Fibroblast of lung (primary cell): ENCODE results near the gene SLC25A33. TPM values are rescaled to one million over a fixed set of nuclear protein-coding genes. Genes with fewer than 3 reads are reported as not detected.
"Not testable (repeated sequence)": the region's sequence is repeated elsewhere in the genome, so short reads cannot be mapped to it uniquely, and the experiment has no call there.

Source experiments
- DNase-seq, 2 donors: peaks; one replicate each; pipeline versions ENCODE4 v3.0.0 to v3.0.0-alpha.2; 2010; ENCODE audit warnings: low read depth in 2 of 2
- H2AFZ ChIP-seq: 2 replicates; pipeline ENCODE4 v1.5.1; 2012; ENCODE audit warnings: low read length, control low read depth, inconsistent platforms
- H3K27ac ChIP-seq: 2 replicates; pipeline ENCODE4 v1.5.1; 2011; ENCODE audit warnings: low read length, control low read depth; ENCODE audit not compliant: insufficient read depth
- H3K27me3 ChIP-seq: 2 replicates; pipeline ENCODE4 v1.5.1; 2011; ENCODE audit warnings: mild to moderate bottlenecking, low read length; ENCODE audit not compliant: control insufficient read depth, insufficient read depth
- H3K36me3 ChIP-seq: 2 replicates; pipeline ENCODE4 v1.5.1; 2011; ENCODE audit warnings: low read length; ENCODE audit not compliant: control insufficient read depth, insufficient read depth
- H3K4me1 ChIP-seq: 2 replicates; pipeline ENCODE4 v1.5.1; 2011; ENCODE audit warnings: low read length; ENCODE audit not compliant: control insufficient read depth, insufficient read depth; ENCODE audit errors: extremely low read depth
- H3K4me2 ChIP-seq: 2 replicates; pipeline ENCODE4 v1.5.1; 2011; ENCODE audit warnings: low read length, control low read depth; ENCODE audit not compliant: insufficient read depth; ENCODE audit errors: extremely low read depth
- H3K4me3 ChIP-seq, 4 experiments: fragments of 200-600 bp in 1 of 4; sonication (generic) in 1 of 4; replicated peaks in 1 of 4; 2 replicates each; pipeline ENCODE4 v1.5.1; 2011 to 2016; ENCODE audit warnings: low read length in 4 of 4, low read depth in 3 of 4, mild to moderate bottlenecking in 3 of 4, control low read depth in 2 of 4, inconsistent platforms in 1 of 4, mixed read lengths in 1 of 4; ENCODE audit not compliant: insufficient read depth in 1 of 4; ENCODE audit errors: control extremely low read depth in 1 of 4
- H3K79me2 ChIP-seq: 2 replicates; pipeline ENCODE4 v1.5.1; 2012; ENCODE audit warnings: mild to moderate bottlenecking, low read length, inconsistent platforms; ENCODE audit not compliant: control insufficient read depth, insufficient read depth
- H3K9ac ChIP-seq: 2 replicates; pipeline ENCODE4 v1.5.1; 2011; ENCODE audit warnings: mild to moderate bottlenecking, low read length, control low read depth; ENCODE audit not compliant: insufficient read depth
- H3K9me3 ChIP-seq: 2 replicates; pipeline ENCODE4 v1.5.1; 2012; ENCODE audit warnings: low read depth, low read length; ENCODE audit not compliant: control insufficient read depth, insufficient read depth
- H4K20me1 ChIP-seq: 2 replicates; pipeline ENCODE4 v1.5.1; 2011; ENCODE audit warnings: low read length; ENCODE audit not compliant: control insufficient read depth, insufficient read depth; ENCODE audit errors: extremely low read depth
- EZH2 ChIP-seq: IDR thresholded peaks from 2 replicates; pipeline ENCODE4 v1.5.1; 2012; ENCODE audit warnings: low read length, control low read depth, mild to moderate bottlenecking; ENCODE audit errors: missing control alignments
- polyA plus RNA-seq, 2 donors: library from polyadenylated mRNA; depleted of rRNA in 1 of 2; stranded (reverse) in 1 of 2; unstranded in 1 of 2; fragments of >200 nt; gene quantifications; 2 replicates each; pipeline ENCODE4 v1.2.1, GENCODE V29; 2011 to 2012; ENCODE audit warnings: missing spikeins in 1 of 2
- total RNA-seq: library from RNA; depleted of rRNA; stranded (reverse); fragments of >200 nt; gene quantifications from 2 replicates; pipeline ENCODE4 v1.2.1, GENCODE V29; 2014
- TF ChIP-seq, protein P1 (sequence below), 2 donors: IDR thresholded peaks in 1 of 2; conservative IDR thresholded peaks in 1 of 2; 1 replicate in 1 of 2; 2 replicates in 1 of 2; pipeline ENCODE4 v1.5.1; 2011 to 2012; ENCODE audit warnings: low read length in 2 of 2, control low read depth in 1 of 2, inconsistent platforms in 1 of 2, low read depth in 1 of 2, mild to moderate bottlenecking in 1 of 2

Gene SLC25A33
- total and polyA plus RNA-seq, 2 donors (not counting 1 experiment from before 2014, with no cell fraction given): 3.5 to 4.8 TPM

DNA sequence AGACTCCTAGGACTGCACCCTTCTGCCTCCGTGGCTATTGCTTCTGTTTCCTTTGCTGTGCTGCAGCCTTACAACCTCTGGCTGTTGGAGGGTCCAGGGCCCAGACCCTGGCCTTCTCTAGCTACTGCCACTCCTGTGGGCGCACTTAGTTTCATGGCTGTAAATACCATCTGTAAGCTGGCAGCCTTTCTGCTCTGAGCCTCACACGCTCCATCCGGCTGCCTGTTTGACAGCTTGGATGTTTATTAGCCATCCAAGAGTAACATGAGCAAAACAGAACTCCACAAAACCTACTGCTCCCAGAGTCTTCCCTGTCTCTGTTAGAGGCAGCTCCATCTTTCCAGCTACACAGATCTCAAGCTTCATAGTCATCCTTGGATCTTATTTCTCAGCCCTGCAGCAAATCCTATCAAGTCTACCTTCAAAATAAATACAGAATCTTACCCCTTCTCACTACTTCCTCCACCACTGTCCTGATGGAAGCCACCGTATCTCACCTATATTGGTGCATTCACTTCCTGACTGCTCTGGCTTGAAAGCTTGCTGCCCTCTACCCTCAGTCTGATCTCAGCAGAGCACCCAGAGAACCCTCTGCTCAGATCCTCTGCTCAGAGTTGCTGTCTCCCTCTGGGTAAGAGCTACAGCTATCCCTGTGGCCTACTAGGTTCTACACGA lies 19.1 kb downstream of the SLC25A33 start:
- Histone ChIP-seq H3K27me3 (no peaks in the 10 kb centered on the region), H3K9ac (no peak overlapping the region), H3K4me3 (no peak overlapping the region), H3K4me2 (no peak overlapping the region), H4K20me1 (no peaks in the 10 kb centered on the region), H3K79me2 (no peaks in the 10 kb centered on the region), H3K4me1 (peaks cover 4% of the 10 kb centered on the region), H2AFZ (no peak overlapping the region), H3K27ac (no peak overlapping the region), H3K9me3 (no peaks in the 10 kb centered on the region), H3K36me3 (no peaks in the 10 kb centered on the region)
- no peak for TF ChIP-seq EZH2
- TF ChIP-seq, protein P1, sequence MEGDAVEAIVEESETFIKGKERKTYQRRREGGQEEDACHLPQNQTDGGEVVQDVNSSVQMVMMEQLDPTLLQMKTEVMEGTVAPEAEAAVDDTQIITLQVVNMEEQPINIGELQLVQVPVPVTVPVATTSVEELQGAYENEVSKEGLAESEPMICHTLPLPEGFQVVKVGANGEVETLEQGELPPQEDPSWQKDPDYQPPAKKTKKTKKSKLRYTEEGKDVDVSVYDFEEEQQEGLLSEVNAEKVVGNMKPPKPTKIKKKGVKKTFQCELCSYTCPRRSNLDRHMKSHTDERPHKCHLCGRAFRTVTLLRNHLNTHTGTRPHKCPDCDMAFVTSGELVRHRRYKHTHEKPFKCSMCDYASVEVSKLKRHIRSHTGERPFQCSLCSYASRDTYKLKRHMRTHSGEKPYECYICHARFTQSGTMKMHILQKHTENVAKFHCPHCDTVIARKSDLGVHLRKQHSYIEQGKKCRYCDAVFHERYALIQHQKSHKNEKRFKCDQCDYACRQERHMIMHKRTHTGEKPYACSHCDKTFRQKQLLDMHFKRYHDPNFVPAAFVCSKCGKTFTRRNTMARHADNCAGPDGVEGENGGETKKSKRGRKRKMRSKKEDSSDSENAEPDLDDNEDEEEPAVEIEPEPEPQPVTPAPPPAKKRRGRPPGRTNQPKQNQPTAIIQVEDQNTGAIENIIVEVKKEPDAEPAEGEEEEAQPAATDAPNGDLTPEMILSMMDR (conservative IDR thresholded peaks at IDR 0.05 in 1 of 2, IDR thresholded peaks at IDR 0.05 in 1 of 2; ENCODE audit: low read depth in 1 of 2, low read length in 2 of 2): no peak
- DNase-seq: no peak

DNA sequence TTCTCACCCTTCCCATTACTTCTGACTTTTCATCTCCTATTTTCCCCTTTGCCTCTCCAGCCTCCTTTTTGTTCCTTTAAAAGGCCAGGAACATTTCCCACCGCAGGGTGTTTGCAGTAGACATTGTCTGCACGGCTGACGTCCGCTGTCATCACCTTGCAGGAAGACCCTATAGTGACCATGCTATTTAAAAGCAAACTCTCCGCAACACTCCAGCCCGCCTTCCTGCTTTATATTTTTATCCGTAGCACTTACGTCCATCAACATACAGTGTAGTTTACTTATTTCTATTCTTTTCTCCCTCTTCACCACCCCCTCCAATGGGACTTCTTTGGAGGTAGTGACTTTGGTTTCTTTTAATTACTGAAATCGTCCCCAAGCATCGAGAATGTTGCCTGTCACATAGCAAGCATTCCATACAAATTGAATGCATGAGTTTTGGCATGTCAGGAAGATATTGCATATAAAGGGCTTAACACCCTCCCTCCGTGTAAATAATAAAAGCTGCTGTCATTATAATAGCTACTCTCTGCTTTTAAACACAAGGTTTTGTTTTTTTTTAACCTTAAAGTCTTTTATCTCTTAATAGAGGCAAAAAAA lies 19.8 kb downstream of the SLC25A33 start:
- H3K27ac ChIP-seq: no peak overlapping the region
- no peaks in the 10 kb centered on the region for H3K27me3 ChIP-seq
- no peaks in the 10 kb centered on the region for H3K36me3 ChIP-seq
- H3K4me3 ChIP-seq: no peak overlapping the region
- H2AFZ ChIP-seq: no peak overlapping the region
- H3K79me2 ChIP-seq: no peaks in the 10 kb centered on the region
- no peaks in the 10 kb centered on the region for H4K20me1 ChIP-seq
- H3K4me1 ChIP-seq: peaks cover 4% of the 10 kb centered on the region
- H3K4me2 ChIP-seq: no peak overlapping the region
- no peaks in the 10 kb centered on the region for H3K9me3 ChIP-seq
- TF ChIP-seq, protein P1 (conservative IDR thresholded peaks at IDR 0.05 in 1 of 2, IDR thresholded peaks at IDR 0.05 in 1 of 2; ENCODE audit: low read depth in 1 of 2, low read length in 2 of 2): no peak
- no peak for TF ChIP-seq EZH2
- H3K9ac ChIP-seq: no peak overlapping the region
- DNase-seq: no peak

DNA sequence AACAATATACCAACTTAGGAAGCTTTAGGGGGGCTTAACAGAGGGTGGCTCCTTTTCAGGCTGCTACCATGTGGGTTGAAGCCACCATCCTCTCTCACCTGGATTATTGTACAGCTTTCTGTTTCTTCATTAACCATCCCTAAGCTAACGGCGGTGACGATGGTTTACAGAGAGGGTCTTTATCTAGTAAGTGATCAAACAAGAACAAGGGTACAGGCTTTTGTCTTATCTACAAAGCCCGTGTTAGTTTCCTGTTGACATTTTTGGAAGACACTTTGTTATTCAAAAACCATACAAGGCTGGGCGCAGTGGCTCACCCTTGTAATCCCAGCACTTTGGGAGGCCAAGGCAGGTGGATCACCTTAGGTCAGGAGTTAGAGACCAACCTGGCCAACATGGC lies 20.4 kb downstream of the SLC25A33 start:
- peaks cover 4% of the 10 kb centered on the region for H3K4me1 ChIP-seq
- no peak overlapping the region for H3K4me2 ChIP-seq
- no peak overlapping the region for H3K9ac ChIP-seq
- no peaks in the 10 kb centered on the region for H4K20me1 ChIP-seq
- H3K27ac ChIP-seq: no peak overlapping the region
- H3K27me3 ChIP-seq: no peaks in the 10 kb centered on the region
- H3K36me3 ChIP-seq: no peaks in the 10 kb centered on the region
- DNase-seq: no peak
- H3K79me2 ChIP-seq: no peaks in the 10 kb centered on the region
- H3K4me3 ChIP-seq: no peak overlapping the region
- H2AFZ ChIP-seq: no peak overlapping the region
- no peaks in the 10 kb centered on the region for H3K9me3 ChIP-seq
- no peak for TF ChIP-seq EZH2
- TF ChIP-seq, protein P1 (conservative IDR thresholded peaks at IDR 0.05 in 1 of 2, IDR thresholded peaks at IDR 0.05 in 1 of 2; ENCODE audit: low read depth in 1 of 2, low read length in 2 of 2): no peak

DNA sequence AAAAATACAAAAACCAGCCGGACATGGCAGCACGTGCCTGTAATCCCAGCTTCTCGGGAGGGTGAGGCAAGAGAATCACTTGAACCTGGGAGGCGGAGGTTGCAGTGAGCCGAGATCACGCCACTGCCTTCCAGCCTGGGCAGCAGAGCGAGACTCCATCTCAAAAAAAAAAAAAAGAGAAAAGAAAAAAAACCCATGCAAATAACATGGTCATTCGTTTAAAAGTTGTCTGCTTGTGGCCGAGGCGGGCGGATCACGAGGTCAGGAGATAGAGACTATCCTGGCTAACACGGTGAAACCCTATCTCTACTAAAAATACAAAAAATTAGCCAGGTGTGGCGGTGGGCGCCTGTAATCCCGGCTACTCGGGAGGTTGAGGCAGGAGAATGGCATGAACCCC lies 20.8 kb downstream of the SLC25A33 start:
- H3K36me3 ChIP-seq, H4K20me1 ChIP-seq, H3K27me3 ChIP-seq, H3K9me3 ChIP-seq, H3K79me2 ChIP-seq, H3K9ac ChIP-seq, DNase-seq, H2AFZ ChIP-seq, H3K4me1 ChIP-seq, H3K4me2 ChIP-seq, H3K27ac ChIP-seq, H3K4me3 ChIP-seq: not testable (repeated sequence)
